NOMO-1 treated with dmso at 0.1 percent for 144 hours (cell line): ENCODE data around the gene CFAP20DC.

Experiments used
- DNase-seq: peaks from one replicate; lab custom pipeline; 2025; ENCODE audit not compliant: unreplicated experiment; lab: John Stamatoyannopoulos, UW

The CFAP20DC gene

GRCh38 chr3:59027607-59028006, 22.2 kb downstream of the CFAP20DC start:
- no peak for DNase-seq

GRCh38 chr3:59023612-59024011, 26.2 kb downstream of the CFAP20DC start:
- no peak for DNase-seq

DNA sequence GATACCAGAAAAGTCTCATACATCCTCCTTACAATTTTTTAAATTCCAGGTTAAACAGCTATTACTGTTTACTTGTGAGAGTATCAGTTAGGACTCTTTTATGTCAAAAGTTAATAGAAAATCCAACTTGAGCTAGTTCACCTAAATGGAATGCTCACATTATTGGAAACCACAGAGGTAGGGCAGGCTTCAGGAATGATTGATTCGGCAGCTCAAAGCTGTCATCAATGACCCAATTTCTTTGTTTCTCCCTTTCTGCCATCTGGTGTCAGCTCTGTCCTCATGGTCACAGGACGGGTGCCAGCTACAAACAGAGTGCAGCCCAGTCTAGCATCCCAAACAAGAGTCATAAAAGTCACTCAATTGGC, 32.2 kb downstream of the CFAP20DC start:
- DNase-seq = no peak

DNA sequence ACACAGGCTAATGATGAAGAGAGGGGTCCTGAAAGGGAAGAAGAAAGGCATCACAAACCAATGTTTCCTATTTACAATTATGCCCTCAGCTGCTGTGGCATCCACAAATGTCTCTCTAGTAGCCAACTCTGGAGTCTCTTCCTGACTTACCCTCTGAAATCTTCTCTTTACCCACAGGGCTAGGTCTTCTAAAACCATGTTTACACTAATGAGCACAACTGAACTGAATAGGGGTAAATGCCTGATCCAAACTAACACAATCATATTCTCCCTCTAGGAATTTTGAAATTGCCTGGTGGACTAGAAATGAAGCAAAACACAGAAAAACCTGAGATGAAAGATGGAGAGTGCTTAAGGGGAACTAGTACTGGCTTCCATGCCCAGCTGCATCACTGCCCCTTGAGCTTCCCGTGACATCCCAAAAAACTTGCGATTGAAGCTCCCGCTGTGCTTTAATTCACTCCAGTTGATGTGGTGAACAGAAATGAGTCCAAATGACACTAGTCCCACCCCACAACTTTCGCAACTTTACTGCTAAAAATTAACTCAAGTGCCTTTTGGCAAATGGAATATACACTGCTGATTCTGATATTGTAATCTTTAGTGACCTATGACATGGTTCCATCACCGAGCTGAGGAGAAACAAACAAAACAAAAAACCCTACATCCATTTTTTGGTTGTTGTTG, 32.8 kb downstream of the CFAP20DC start:
- no peak for DNase-seq

- no peak for DNase-seq
Observed at GRCh38 chr3:59013611-59014010, 36.2 kb downstream of the CFAP20DC start.

GRCh38 chr3:59006634-59007517, 42.9 kb downstream of the CFAP20DC start:
- no peak for DNase-seq

DNA sequence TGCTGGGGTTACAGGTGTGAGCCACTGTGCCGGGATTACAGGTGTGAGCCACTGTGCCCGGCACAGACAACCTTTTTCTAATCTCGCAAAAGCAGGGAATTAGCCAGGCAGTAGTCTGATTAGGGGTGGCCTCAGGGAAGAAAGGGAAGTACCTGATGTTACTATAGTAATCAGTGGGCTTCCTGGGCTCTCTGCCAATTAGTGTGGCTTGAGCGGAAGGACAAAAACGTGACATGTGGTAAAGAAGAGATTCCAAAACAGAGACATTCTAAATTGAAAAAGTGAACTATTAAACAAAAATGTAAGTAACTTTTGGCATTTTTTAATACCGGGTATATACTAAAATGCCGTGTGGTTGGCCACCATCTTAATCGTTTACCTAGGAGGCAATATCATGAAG, 48.1 kb downstream of the CFAP20DC start:
- no peak for DNase-seq

DNA sequence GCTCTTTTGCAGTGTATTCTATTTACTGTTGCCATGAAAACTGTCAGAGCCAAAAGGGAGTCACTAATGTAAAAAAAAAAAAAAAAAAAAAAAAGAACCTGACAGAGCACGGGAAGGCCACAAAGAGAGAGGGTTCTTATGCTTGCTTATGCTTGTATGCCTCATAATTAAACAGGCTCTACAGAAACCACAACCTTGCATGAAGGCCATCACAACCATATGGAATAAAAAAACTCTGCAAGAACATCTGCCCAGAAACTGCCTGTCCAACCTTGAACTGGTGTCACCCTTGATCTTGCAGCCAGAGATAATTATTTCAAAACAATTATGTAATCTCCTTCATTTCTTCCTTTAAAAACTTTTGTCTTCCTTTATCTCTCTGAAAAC, 50.1 kb downstream of the CFAP20DC start:
- DNase-seq = no peak

- no peak for DNase-seq
Observed at GRCh38 chr3:58999134-58999773, 50.6 kb downstream of the CFAP20DC start.

DNA sequence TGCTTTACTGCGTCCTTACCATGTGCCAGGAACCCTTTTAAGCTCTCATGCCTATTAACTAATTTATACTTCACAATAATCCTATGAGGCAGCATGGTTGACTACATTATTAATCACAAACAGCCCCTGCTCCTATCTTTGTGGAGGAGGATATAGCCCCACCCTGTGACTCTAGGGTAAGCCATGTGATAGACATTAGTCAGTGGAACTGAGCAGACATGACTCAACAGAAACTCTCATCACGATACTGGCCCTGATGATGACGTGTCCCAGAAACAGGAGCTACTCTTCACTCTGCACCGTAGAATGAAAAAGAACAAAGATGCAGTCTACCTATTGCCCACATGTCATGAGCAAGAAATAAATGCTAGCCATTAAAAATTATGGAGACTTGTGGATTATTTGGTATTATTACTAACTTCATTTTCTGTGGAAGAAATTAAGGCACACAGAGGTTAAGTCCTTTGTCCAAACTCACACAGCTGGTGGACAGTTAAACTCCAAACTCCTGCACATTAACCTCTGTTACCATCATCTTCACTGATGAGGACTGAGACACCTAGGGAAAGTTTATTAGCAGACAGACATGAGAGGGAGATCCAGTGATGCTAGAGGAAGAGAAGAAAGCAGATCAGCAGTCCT, 51.2 kb downstream of the CFAP20DC start:
- no peak for DNase-seq

GRCh38 chr3:58996730-58997129, 53.1 kb downstream of the CFAP20DC start:
- DNase-seq = no peak

GRCh38 chr3:58994746-58995330, 55.0 kb downstream of the CFAP20DC start:
- peak; percentile 1 for DNase-seq

GRCh38 chr3:58993547-58993946, 56.3 kb downstream of the CFAP20DC start:
- DNase-seq = no peak

GRCh38 chr3:58991623-58992022, 58.2 kb downstream of the CFAP20DC start:
- DNase-seq = no peak

- DNase-seq = no peak
Observed at GRCh38 chr3:58991026-58991425, 58.8 kb downstream of the CFAP20DC start.

DNA sequence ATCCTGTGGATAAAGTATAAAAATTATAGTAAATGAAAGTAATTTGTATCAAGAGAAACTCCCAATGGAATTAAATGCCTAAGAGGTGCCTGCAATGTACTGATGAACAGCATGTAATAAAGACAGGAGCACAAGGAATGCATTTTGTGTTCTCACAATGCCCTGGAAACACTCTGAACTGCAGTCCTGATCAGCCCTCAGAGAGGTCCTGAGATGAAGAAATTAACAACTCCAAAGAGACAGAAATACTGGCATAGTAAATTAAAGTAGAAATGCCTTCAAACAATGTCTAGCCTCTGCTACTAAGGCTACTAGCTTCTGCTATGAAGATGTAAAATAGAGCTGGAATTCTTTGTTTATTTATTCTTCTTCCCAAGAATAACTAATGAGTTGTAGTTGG, 59.9 kb downstream of the CFAP20DC start:
- DNase-seq = no peak

GRCh38 chr3:58989163-58989562, 60.7 kb downstream of the CFAP20DC start:
- DNase-seq = no peak

DNA sequence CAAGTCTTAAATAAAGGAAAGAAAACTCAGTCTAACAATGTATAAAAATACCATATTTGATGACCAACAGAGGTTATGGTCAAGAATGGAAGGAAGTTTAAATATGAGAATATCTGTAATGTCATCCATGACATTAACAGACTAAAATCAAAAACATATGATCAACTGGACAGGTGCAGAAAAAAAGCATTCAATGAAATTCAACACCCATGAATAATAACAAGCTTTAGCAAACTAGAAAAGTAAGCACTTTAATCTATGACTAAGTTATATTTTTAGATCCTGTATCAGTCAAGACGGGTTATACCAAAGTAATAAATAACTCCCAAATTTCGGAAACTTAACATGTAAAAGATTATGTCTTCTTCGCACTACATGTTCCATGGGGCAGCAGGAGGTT, 61.8 kb downstream of the CFAP20DC start:
- DNase-seq = no peak

DNA sequence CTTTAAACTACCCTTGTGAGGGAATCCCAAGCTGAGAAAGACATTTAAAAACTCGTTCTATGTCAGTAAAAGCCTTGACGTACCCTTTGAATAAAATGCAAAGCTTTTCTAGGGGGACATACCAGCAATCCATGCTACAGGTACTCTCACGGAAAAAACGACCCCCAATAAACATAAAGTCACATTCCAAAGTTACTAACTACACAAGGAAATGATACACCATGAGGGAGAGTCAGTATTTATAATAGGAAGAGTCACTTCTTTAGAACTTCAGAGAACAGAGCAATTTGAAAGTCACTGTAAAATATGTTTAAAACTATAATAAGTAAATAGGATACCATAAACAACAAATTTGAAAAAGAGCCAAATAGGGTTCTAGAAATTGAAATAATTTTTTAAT, 63.2 kb downstream of the CFAP20DC start:
- no peak for DNase-seq

DNA sequence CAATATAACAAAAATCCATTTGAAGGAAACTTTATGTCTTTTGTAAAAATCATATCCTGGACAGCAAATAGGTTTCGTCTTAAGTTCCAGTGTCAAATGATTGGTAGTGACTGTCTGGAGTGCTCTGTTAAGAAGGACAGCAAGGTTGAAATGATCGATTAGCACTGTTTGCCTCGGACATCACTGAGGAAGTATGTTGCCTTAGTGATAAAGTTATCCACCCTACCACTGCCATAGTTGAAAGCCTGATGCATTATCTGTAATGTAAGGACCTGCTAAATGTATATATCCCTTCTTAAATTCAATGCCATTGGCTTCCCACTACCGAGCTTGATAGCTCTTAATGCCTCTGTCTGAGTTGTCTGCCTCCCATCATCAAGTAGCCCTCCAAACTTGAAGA, 70.0 kb downstream of the CFAP20DC start:
- DNase-seq = no peak

GRCh38 chr3:58973796-58974195, 76.0 kb downstream of the CFAP20DC start:
- no peak for DNase-seq
